Measurements from ENCODE around the gene ANKRD29.

The ANKRD29 gene

GRCh38 chr18:23684515-23685197, 21.9 kb upstream of the ANKRD29 start:
- no peak for DNase-seq

GRCh38 chr18:23683671-23684070, 21.0 kb upstream of the ANKRD29 start:
- no peak for DNase-seq

- no peak for DNase-seq
These were observed 20.4 kb upstream of the ANKRD29 start for GRCh38 chr18:23683155-23683554.

GRCh38 chr18:23682472-23682871, 19.8 kb upstream of the ANKRD29 start:
- DNase-seq = no peak

- DNase-seq = no peak
These were observed 19.3 kb upstream of the ANKRD29 start for GRCh38 chr18:23682045-23682444.

- no peak for DNase-seq
These were observed 13.2 kb upstream of the ANKRD29 start for GRCh38 chr18:23675896-23676295.

GRCh38 chr18:23675236-23675635, 12.5 kb upstream of the ANKRD29 start:
- no peak for DNase-seq

- no peak for DNase-seq
These were observed 11.0 kb upstream of the ANKRD29 start for GRCh38 chr18:23673725-23674124.

GRCh38 chr18:23671564-23671963, 8.9 kb upstream of the ANKRD29 start:
- no peak for DNase-seq

- DNase-seq = no peak
These were observed 7.2 kb upstream of the ANKRD29 start for GRCh38 chr18:23669804-23670405.

GRCh38 chr18:23669202-23669766, 6.6 kb upstream of the ANKRD29 start:
- DNase-seq = no peak

- DNase-seq = no peak
These were observed 6.0 kb upstream of the ANKRD29 start for GRCh38 chr18:23668731-23669130.

GRCh38 chr18:23667114-23667513, 4.4 kb upstream of the ANKRD29 start:
- no peak for DNase-seq

GRCh38 chr18:23664674-23665073, 2.0 kb upstream of the ANKRD29 start:
- no peak for DNase-seq

- DNase-seq = no peak
These were observed 889 bp downstream of the ANKRD29 start for GRCh38 chr18:23661735-23662308.

GRCh38 chr18:23658285-23658684, 4.4 kb downstream of the ANKRD29 start:
- DNase-seq = no peak

- no peak for DNase-seq
These were observed 10.5 kb downstream of the ANKRD29 start for GRCh38 chr18:23652232-23652631.

- no peak for DNase-seq
These were observed 11.5 kb downstream of the ANKRD29 start for GRCh38 chr18:23650968-23651927.

GRCh38 chr18:23648940-23649607, 13.6 kb downstream of the ANKRD29 start:
- DNase-seq = no peak

GRCh38 chr18:23648456-23648855, 14.3 kb downstream of the ANKRD29 start:
- DNase-seq = no peak

- DNase-seq = no peak
These were observed 16.4 kb downstream of the ANKRD29 start for GRCh38 chr18:23646282-23646681.

- DNase-seq = no peak
These were observed 17.0 kb downstream of the ANKRD29 start for GRCh38 chr18:23645568-23646175.
